Uterus (tissue), 4 donors: ENCODE data around the gene GLB1L3. TPM values are rescaled to one million over a fixed set of nuclear protein-coding genes. Genes with fewer than 3 reads are reported as not detected.

Experiments
- DNase-seq, 2 donors: peaks; one replicate each; pipeline ENCODE4 v3.0.0-alpha.2; 2019 to 2020
- H3K27ac ChIP-seq, 2 donors: fragments of 200-600 bp; sonication (generic); 1 replicate in 1 of 2; 2 replicates in 1 of 2; pipeline ENCODE4 v1.5.1; 2016 to 2018
- H3K27me3 ChIP-seq, 2 donors: fragments of 200-600 bp; sonication (generic); one replicate each; pipeline ENCODE4 v1.5.1; 2018 to 2019; ENCODE audit warnings: control low read depth in 1 of 2
- H3K36me3 ChIP-seq, 2 donors: fragments of 200-600 bp; sonication (generic); one replicate each; pipeline ENCODE4 v1.5.1; 2019; ENCODE audit warnings: control low read depth in 1 of 2
- H3K4me1 ChIP-seq, 2 donors: fragments of 200-600 bp; sonication (generic); one replicate each; pipeline ENCODE4 v1.5.1; 2018 to 2019; ENCODE audit warnings: control low read depth in 1 of 2
- H3K4me3 ChIP-seq, 2 donors: fragments of 200-600 bp; sonication (generic); 1 replicate in 1 of 2; 2 replicates in 1 of 2; pipeline ENCODE4 v1.5.1; 2018 to 2019; ENCODE audit warnings: mild to moderate bottlenecking in 1 of 2
- H3K9me3 ChIP-seq, 2 donors: fragments of 200-600 bp; sonication (generic); one replicate each; pipeline ENCODE4 v1.5.1; 2019; ENCODE audit warnings: control low read depth in 1 of 2
- POLR2A ChIP-seq, 2 donors: fragments of 450-650 bp; IDR thresholded peaks; one replicate each; pipeline ENCODE4 v1.6.1; 2016; ENCODE audit warnings: antibody characterized with exemption in 2 of 2, mild to moderate bottlenecking in 1 of 2, moderate library complexity in 1 of 2
- intact Hi-C: fragments of 100-400 bp; cut with DNase I; formaldehyde crosslinking; loops from one replicate; pipeline ENCODE4 v1.15.1; 2023; ENCODE audit warnings: low total_unique reads
- total RNA-seq, 4 donors: library from RNA; depleted of rRNA in 3 of 4; stranded (reverse); fragments of >200 nt in 3 of 4; gene quantifications; one replicate each; pipeline versions ENCODE4 v1.1.0 to v1.2.4, GENCODE V29; 2014 to 2023
- TF ChIP-seq, protein P1 (sequence below), 4 experiments: fragments of 200-600 bp in 2 of 4; fragments of 450-650 bp in 2 of 4; sonication (generic) in 2 of 4; IDR thresholded peaks; one replicate each; pipeline ENCODE4 v1.5.1; 2016 to 2019; ENCODE audit warnings: antibody characterized with exemption in 4 of 4, mild to moderate bottlenecking in 2 of 4, moderate library complexity in 1 of 4
- donor health status: DM: yes; HTN: yes; CAD: no.

GLB1L3 gene
- total RNA-seq, 4 donors from 2014 or later = 1.4 to 7.2 TPM; not detected in 2

- Histone ChIP-seq H3K4me3 (no peak overlapping the region), H3K36me3 (no peaks in the 10 kb centered on the region), H3K27me3 (no peaks in the 10 kb centered on the region), H3K4me1 (no peaks in the 10 kb centered on the region), H3K27ac (no peak overlapping the region), H3K9me3 (no peaks in the 10 kb centered on the region)
- intact Hi-C loops = no loop called here
- TF ChIP-seq POLR2A (IDR thresholded peaks at IDR 0.05) = no peak
- TF ChIP-seq, protein P1, sequence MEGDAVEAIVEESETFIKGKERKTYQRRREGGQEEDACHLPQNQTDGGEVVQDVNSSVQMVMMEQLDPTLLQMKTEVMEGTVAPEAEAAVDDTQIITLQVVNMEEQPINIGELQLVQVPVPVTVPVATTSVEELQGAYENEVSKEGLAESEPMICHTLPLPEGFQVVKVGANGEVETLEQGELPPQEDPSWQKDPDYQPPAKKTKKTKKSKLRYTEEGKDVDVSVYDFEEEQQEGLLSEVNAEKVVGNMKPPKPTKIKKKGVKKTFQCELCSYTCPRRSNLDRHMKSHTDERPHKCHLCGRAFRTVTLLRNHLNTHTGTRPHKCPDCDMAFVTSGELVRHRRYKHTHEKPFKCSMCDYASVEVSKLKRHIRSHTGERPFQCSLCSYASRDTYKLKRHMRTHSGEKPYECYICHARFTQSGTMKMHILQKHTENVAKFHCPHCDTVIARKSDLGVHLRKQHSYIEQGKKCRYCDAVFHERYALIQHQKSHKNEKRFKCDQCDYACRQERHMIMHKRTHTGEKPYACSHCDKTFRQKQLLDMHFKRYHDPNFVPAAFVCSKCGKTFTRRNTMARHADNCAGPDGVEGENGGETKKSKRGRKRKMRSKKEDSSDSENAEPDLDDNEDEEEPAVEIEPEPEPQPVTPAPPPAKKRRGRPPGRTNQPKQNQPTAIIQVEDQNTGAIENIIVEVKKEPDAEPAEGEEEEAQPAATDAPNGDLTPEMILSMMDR (IDR thresholded peaks at IDR 0.05) = no peak
- no peak for DNase-seq
Observed at GRCh38 chr11:134357545-134357839, 81.3 kb downstream of the GLB1L3 start.

DNA sequence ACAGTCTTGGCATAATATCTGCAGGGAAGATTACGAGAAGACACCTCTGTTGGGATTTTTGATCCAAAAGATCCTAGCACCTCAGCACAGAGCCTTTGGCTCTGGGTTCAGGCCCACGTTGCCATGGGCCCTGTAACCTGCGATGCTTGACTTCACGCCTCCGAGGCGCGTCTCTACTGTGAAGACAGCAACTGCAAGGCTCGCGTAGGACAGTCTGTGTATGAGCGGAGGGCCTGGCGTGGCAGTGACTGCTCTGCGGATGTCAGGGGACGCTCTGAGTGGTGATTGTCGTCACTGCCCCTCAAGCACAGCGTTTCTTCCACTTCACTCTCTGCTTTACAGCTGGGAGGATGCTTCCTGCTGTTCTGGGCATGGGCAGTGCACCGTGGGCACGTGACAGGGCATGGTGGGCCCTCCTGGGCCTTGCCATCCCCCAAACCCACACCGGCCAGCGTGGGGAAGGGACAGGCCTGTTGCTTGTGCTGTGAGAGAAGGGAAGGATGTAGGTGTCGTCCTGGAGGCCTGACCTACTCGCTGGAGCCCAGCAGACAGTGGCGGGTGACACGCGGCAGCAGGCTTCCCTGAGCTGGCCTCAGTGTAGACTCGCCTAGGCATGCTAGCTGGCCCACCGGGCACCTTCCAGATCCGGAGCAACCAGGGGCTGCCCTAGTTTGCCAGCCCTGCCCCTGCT, 82.1 kb downstream of the GLB1L3 start:
- H3K9me3 ChIP-seq = no peaks in the 10 kb centered on the region
- H3K36me3 ChIP-seq = no peaks in the 10 kb centered on the region
- H3K27me3 ChIP-seq = no peaks in the 10 kb centered on the region
- intact Hi-C loops = no loop called here
- no peak for DNase-seq
- no peak overlapping the region for H3K4me3 ChIP-seq
- no peak for TF ChIP-seq POLR2A (IDR thresholded peaks at IDR 0.05)
- TF ChIP-seq, protein P1 (IDR thresholded peaks at IDR 0.05) = no peak
- no peak overlapping the region for H3K27ac ChIP-seq
- H3K4me1 ChIP-seq = no peaks in the 10 kb centered on the region

GRCh38 chr11:134358856-134359490, 82.8 kb downstream of the GLB1L3 start:
- no peaks in the 10 kb centered on the region for H3K36me3 ChIP-seq
- H3K27me3 ChIP-seq = no peaks in the 10 kb centered on the region
- TF ChIP-seq POLR2A (IDR thresholded peaks at IDR 0.05) = no peak
- TF ChIP-seq, protein P1 (IDR thresholded peaks at IDR 0.05) = no peak
- H3K9me3 ChIP-seq = no peaks in the 10 kb centered on the region
- DNase-seq = no peak
- no peaks in the 10 kb centered on the region for H3K4me1 ChIP-seq
- intact Hi-C loops = no loop called here
- no peak overlapping the region for H3K27ac ChIP-seq
- H3K4me3 ChIP-seq = no peak overlapping the region

DNA sequence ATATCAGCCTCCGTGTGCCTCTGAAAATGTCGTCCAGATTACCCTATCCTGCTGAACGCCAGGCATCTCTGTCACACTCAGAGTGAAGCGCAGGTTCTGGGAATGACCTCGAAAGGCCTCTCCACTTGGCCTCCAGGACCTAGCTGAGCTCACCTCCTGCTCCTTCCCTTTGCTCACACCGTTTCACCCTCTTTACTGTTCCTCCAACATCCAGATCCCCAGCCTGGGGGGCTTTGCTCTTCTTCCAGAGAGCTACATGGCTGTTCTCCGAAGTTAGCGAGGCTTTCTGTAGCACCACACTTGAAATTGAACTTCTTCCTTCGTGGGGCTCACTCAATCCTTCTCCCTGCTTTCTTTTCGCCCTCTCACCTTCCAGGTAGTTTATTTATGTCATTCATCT, 83.5 kb downstream of the GLB1L3 start:
- no peak for DNase-seq
- intact Hi-C loops = no loop called here
- no peaks in the 10 kb centered on the region for H3K36me3 ChIP-seq
- no peak for TF ChIP-seq POLR2A (IDR thresholded peaks at IDR 0.05)
- TF ChIP-seq, protein P1 (IDR thresholded peaks at IDR 0.05) = no peak
- no peak overlapping the region for H3K27ac ChIP-seq
- no peak overlapping the region for H3K4me3 ChIP-seq
- H3K9me3 ChIP-seq = no peaks in the 10 kb centered on the region
- no peaks in the 10 kb centered on the region for H3K27me3 ChIP-seq
- H3K4me1 ChIP-seq = no peaks in the 10 kb centered on the region

DNA sequence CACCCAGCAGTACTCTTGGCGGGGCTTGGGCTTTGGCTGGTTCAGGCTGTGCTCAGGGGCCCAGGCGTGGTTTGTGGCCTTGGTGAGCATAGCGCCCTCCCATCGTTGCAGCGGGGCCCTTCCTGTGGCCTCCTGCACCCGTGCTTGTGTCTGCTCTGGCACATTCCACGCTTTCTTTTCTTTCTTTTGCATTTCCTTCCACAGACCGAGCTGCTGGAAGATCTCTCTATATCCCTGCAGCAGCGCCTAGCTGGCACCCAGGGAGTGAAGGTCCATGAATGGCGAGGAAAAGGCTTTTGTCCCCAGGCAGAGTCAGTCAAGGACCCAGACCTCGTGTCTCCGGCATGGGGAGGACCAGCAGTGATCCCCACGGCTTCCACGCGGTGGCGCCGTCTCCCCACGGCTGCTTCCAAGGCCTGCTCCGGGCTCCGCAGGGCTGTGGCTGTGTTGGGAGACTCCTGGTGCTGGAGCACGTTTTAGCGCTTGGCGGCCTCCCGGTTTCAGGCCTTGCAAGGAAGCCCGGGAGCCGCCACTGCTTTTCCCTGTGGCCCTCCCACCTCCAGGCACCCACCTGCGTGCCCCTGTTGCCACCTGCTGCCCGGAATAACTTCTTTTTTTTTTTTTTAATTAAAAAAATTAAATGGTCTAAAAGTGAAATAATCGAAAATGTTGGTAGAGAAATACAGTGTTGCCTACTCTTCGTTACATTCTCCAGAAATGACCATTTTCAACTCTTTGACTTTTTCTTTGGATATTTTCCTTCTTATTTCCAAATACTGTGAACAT, 84.1 kb downstream of the GLB1L3 start:
- H3K4me3 ChIP-seq = no peak overlapping the region
- H3K27me3 ChIP-seq = no peaks in the 10 kb centered on the region
- no peak overlapping the region for H3K27ac ChIP-seq
- intact Hi-C loops = no loop called here
- peak; percentile 34 to 45 for DNase-seq
- TF ChIP-seq POLR2A (IDR thresholded peaks at IDR 0.05) = no peak
- TF ChIP-seq, protein P1 (IDR thresholded peaks at IDR 0.05) = peak; percentile 49 to 66 (median 60)
- no peaks in the 10 kb centered on the region for H3K4me1 ChIP-seq
- H3K36me3 ChIP-seq = no peaks in the 10 kb centered on the region
- H3K9me3 ChIP-seq = no peaks in the 10 kb centered on the region
